HG03280 (cell line): ENCODE results near the gene PI16.

Experiments
- ATAC-seq: cut with Tn5 transposase; IDR thresholded peaks from one replicate; pipeline ENCODE4 v1.9.1; 2021; ENCODE audit warnings: mild to moderate bottlenecking, moderate library complexity; ENCODE audit not compliant: unreplicated experiment

Gene PI16

DNA sequence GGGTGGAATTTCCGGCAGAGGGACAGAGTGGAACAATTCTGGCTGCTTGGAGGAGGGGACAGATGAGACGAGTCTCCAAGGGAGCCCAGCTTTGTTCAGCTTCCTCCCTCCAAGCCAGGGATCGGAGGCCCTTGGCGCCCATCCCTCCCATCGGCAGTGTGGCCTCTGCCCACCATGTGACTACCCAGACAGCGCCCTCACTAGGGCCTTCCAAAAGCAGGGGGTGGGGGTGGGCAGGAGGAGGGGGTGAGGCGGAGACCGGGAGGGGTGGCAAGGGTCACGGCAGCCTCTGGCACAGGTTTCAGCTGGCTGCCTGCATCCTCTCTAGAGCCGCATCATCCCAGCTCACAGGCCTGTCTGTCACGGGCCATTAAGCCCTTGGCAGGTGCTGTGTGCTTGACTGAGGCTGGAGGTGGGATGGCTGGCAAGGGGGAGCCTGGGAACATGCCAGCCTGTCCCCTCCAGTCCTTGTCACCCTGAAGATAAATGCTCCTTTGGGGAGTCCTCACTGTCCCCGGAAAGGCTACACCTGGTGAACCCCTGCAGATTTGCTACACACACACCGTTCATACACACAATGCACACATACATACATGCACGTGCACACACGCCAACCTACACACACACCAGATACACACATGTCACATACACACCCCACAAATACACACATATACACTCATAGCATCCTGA, 44.7 kb downstream of the PI16 start:
- no peak for ATAC-seq

DNA sequence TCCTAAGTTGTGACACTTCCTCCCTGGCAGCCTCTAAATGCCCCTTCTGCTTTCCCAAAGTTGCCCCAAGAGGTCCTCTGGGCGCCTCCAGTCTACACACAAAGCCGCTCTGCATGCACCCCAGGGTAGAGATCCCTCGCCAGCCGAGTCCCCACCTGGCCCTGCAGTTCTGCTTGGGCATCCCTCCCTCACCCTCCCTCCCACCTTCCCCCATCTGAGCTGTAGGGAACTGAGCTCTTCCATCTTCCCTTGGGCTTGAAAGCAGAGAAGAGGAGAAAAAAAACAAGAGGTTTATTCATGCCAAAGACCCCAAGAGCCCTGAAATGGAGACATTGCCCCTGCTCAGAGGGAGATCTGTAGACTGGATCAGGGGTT, 45.2 kb downstream of the PI16 start:
- no peak for ATAC-seq

DNA sequence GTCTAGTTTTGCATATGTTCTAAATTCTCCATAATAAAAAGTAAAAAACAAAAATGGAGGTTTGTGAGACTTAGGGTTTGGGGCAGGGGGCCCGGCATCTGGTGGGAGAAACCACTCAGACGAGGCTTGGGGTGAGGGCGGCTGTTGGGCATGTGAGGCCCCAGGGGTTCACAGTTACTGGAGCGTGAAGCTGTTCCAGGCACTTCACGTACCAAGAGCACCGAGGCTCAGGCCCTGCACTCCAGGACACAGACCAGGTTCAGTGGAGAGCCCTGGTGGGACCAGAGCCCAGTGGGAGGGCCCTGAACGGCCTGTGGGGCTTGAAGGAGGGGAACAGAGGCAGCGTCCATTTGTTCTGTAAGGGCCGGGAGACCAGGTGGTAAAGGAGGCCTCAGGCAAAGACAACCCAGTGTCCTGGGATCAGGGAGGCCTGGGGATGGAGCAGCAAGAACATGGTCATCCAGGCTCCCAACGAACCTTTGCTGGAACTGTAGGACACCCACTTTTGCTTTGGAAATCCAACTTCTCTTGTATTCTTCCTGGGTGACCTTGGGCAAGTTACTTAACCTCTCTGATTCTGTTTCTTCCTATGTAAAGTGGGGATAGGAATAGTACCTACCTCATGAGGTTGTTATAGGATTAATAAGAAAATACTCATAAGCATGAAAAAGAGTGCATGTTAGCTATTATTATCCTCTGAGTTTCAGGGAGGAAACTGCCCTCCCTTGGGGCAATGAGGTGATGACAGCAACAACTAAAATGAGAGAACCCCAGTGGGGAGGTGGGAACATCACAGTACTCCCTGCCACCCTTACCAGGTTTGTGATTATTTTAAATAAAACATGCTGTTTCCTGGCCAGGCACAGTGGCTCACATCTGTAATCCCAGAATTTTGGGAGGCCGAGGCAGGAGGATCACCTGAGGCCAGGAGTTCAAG, 49.8 kb downstream of the PI16 start:
- no peak for ATAC-seq

DNA sequence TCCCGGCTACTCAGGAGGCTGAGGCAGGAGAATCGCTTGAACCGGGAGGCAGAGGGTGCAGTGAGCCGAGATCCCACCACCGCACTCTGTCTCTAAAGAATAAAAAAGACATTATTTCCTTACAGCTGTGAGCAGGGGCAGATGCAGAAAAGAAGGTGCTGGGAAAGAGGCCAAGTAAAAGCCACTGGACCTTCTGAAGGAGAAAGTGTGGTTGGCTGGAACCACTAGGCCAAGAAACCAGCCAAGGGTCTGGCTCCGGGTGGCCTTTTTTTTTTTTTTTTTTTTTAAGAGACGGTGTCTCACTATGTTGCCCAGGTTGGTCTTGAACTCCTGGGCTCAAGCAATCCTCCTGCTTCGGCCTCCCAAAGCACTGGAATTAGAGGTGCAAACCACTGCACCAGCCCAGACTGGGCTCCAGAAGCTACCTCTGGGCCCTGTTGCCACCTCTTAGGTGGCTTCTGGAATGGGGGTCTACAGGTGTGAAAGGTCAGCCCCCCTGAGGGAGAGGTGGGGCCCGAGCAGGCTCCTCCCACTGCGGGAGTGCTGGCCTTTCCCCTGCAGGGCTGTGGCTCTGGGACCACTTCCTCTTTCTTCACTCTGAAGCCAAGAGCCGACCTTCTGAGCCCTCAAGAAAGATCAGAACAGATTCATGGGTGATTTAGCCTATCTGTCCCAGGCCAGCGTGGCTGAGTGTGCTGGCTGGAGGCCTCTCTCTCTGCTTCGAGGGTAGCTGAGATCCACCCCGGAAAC, 50.7 kb downstream of the PI16 start, which contains the start of gene FGD2:
Gene FGD2 (plus strand): TSS at position 595 of the 750 bp plus-strand sequence. CDS start 163 bp downstream, outside the sequence.
- peak; percentile 56 for ATAC-seq

DNA sequence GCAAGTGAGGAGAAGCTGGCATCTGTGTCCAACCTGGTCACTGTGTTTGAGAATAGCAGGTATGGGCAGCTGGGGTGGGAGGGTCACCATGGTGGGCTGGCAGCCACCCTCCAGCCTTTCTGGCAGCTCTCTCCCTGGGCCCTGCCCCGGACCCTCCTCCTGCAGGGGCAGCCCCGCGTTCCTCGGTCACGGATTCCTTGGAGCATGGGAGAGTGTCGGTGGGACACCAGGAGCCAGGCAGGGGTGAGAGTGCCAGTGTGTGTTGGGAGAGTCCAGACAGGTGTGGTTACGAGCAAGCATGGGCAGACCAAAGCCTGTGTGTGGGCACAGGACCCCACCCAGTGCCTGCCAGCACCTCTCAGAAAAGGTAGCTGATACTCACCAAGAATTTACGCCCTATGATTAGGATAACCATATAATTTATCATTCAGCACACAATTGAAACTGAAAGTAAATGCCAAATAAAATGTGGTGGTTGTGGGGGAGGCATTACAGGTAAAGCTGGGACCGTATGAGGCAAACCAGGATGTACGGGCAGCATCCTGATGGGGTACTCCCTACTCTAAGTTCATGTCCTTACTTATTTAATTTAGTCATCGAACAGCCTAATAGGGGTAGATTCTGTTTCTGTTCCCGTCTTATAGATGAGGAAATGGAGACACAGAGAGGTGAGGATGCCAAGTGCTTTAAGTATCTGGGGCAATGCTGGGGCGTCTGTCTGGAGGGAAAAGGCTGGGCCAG, 51.5 kb downstream of the PI16 start:
- peak; percentile 9 for ATAC-seq

DNA sequence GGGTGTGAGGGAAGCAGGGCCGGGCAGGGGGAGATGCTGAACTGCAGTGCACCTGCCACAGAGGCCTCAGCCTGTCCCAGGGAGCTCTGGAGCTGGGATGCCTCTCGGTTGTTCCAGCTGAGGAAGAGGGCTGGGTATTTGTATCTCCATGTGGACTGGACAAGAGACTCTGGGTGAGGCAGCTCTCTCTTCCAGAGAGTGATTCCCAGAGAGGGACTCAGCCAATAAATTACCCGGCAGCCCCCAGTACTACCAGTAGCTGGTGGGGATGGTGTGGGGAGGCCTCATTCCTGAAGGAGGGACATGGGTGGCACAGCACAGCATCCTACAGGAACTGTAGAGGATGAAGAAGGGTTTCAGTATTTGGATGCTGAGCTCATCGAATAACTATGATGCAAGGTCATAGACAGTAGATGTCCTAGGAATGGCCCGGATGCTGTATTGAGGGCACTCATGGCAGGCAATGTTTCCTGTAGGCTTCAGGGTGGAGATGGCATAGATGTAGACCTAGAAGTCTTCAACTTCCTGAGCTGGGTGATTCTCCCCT, 52.3 kb downstream of the PI16 start:
- no peak for ATAC-seq

DNA sequence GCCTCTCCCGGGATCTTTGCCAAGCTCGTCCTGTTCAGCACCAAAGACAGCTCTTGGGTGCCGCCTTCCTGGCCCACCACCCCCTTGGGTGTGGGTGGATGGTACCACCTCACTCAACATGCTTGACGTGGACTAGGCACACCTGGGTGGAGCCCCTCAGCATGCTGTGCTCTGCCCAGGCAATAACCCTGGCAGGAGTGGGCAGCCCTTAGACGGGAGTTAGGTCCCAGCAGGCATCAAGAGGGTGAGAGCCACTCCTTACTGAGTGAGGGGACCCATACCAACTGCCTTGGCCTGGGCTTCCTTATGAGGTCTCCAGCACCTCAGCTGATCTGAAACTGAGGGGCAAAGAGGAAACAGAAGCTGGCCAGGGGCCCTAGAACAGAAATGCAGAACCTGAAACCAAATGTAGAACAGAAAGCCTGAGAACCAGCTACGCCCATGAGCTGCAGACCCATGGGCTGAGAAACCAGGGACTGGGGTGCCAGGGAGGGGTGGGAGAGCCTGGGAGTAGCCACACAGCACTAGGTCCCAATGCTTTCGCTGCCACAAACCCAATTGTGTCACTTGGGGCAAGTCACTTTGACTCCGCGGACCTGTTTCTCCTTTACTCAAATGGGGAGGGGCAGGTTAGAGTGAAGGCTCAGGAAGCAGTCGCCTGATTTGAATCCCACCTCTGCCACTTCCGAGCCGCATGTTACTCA, 53.0 kb downstream of the PI16 start:
- ATAC-seq = peak; percentile 35

DNA sequence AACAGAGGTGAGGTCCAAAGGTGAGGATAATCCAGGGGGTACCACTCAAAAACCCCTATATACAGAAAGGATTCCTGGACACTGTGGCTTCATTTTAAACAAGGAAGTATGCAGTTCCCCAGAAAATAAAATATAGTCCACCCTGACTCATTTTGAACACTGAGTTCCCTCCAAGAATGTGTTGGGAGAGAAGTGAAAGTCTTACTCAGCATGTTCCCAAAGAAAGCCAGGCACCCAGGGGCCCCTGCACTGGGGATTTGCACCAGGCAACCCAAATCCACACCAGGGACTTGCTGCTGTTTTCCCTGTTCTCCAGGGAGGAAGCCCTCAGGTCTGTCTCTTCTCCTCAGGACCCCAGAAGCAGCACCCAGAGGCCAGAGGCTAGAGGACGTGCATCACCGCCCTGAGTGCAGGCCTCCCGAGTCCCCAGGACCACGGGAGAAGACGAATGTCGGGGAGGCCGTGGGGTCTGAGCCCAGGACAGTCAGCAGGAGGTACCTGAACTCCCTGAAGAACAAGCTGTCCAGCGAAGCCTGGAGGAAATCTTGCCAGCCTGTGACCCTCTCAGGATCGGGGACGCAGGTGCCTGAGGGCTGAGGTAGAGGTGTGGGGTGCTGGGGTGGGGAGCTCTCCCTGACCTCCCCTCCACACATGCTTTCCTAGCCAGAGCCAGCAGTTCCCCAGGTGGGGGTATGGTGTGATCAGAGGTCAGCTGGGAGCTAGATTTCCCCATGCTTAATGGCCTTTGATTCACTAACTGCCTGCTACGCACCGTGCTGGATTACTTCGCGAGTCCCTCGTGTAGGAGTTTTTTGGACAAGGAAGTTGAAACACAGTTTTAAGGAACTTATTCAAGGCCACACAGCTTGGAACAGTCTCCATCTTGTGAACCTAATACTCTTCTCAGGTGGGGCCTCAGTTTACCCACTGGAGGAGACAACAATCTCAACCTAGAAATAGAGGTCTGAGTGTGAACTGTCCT, 54.2 kb downstream of the PI16 start:
- no peak for ATAC-seq

DNA sequence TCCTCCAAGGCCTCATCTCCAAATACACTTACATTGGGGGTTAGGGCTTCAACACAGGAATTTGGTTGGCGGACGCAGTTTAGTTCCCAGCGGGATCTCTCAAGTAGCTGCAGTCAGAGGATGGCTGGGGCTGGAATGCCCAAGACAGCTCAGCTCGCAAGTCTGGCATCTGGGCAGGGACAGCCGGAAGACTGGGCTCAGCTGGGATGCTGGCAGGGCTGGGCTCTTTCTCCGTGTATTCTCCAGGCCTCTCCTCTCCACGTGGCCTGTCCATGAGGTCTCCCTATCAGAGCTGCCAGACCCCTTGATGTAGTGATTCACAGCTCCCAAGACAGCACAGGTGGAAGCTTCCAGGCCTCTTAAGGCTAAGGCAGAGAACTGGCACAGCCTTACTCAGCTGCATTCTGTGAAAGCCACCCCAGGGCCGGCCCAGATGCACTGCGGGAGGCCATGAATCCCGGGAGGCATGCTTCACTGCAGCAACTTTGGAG, 55.9 kb downstream of the PI16 start:
- no peak for ATAC-seq

DNA sequence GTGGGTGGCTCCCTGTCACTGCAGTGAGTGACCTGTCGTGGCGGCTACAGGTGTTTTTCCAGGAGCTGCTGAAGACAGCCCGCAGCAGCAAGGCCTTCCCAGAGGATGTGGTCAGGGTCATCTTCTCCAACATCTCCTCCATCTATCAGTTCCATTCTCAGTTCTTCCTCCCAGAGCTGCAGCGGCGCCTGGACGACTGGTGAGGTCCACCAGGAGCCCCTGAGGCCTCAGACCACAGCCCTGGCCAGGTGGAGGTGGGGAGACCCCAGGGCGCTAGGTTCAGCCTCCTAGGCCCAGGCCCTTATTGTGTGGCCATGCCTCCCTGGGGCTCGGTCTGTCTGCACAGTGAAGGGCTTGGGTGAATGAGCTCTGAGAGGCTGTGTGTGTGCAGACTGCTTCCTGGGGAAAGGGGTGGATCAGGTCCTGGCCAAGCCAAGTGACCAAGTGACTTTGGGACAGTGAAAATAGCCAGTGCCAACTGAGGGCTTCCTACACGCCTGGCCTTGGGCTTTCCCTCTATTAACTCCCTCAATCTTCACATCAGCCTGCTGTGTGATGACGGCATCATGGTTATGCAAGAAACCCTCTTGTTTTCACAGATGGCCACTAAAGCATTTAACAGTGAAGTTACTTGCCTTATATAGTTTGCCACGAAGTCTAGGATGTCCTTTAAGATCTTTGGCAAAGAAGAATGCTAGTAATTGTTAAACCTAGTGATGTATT, 57.3 kb downstream of the PI16 start:
- ATAC-seq = no peak

DNA sequence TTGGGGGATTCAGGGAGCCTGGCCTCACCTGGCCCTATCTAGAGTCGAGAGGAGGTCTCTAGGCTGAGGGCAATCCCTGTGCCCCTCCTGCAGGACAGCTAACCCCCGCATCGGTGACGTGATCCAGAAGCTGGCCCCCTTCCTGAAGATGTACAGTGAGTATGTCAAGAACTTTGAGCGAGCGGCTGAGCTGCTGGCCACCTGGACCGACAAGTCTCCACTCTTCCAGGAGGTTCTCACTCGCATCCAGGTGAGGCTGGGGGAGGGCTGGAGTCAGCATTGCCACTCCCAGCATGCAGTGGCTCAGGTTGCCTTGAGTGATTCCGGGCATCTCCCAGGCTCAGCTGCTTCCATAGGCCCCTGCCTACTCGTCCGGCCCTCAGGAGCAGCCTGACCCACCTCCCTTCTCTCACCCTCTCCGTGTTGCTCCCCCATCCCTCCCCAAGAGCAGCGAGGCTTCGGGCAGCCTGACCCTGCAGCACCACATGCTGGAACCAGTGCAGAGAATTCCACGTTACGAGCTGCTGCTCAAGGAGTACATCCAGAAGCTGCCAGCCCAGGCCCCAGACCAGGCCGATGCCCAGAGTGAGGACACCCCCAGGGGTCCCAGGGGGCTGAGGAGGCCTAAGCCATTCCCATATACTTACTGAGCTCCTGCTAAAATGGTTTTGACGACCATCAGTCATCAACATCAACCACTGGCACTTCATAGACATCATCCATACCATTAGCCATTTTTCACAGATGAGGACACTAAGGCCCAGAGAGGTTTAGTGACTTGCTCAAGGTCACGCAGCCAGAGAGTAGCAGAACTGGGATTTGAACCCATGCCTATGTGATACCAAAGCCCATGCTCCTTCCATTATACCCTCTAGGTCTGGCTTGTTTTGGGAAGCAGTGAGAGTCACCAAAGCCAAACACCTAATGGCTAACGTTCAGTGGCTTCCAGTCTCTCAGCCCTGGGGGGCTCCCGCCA, 59.3 kb downstream of the PI16 start:
- ATAC-seq = no peak
